LNCaP clone FGC (cell line): Measurements from ENCODE around the gene COL2A1.

ENCODE experiments used
- DNase-seq: peaks from one replicate; pipeline ENCODE4 v3.0.0-alpha.2; 2011; ENCODE audit warnings: low read depth
- H3K4me3 ChIP-seq: 2 replicates; pipeline ENCODE4 v1.5.1; 2011; ENCODE audit warnings: mild to moderate bottlenecking, low read depth, low read length, control low read depth
- CTCF ChIP-seq: IDR thresholded peaks from 2 replicates; pipeline ENCODE4 v1.5.1; 2012; ENCODE audit warnings: mild to moderate bottlenecking; ENCODE audit not compliant: control insufficient read depth, insufficient read depth; ENCODE audit errors: extremely low read depth

The COL2A1 gene

DNA sequence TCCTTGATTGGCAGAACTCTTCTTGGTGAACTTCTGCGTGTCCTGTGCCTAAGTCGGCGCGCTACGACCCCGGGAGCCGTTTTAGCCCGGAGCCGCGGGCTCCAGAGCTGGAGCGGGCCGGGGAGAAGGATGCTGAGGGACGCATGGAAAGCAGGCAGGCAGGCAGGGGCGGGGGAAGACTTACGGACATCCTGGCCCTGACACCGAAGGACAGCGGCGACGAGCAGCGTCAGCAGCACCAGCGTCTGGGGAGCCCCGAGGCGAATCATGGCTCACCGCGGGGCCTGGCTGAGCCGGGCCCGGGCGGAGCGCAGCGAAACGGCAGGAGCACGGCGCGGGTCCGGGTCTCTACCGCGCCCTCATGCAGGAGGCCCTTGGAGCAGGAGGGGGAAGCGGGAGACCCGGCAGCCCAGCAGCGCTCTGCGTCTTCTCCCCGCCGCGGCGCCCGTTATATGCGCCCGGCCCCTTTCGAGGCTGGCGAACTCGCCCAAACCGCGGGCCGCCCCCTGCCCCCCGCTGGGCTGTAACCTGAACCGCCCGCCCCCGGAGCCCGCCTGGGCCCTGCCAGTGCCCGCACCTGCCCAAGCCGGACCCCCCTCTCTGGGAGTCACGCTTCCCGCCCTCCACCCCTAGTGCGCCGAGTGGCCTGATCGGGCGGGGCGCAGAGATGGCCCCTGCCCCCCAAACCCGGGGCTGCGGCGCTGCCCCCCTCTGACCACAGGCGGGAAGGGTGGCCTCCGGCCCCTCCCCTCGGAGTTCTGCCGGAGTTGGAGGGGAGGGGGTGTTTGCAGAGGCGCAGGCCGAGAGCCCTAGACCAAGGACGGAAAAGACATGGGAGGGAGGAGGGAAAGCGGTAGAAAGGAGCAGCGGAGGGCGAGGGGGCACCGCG lies at the start of gene COL2A1:
Gene COL2A1, minus strand, starts transcription at position 424 of the 889 bp plus-strand sequence. Its CDS starts 155 bp downstream, at position 269.
- H3K4me3 ChIP-seq: no peak within 1 kb of the TSS
- no peak for DNase-seq
- no peak for TF ChIP-seq CTCF

DNA sequence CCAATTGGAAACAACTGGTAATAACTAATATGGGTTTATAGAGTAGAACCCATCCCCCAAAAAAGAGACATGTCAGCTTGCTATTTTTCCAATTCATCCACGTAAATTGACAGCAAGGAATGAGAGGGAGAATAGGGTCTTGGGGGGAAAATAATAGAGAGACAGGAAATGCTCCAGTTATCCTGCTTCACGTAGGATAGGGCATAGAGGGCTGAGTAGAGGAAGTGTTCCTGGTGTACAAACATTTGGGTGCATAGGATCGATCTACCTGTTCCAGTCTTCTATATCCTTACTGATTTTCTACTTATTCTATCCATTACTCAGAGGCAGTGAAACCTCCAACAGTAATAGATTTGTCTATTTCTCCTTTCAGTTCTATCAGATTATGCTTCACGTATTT lies 49.6 kb upstream of the COL2A1 start:
- TF ChIP-seq CTCF: no peak
- no peak overlapping the region for H3K4me3 ChIP-seq
- DNase-seq: no peak

DNA sequence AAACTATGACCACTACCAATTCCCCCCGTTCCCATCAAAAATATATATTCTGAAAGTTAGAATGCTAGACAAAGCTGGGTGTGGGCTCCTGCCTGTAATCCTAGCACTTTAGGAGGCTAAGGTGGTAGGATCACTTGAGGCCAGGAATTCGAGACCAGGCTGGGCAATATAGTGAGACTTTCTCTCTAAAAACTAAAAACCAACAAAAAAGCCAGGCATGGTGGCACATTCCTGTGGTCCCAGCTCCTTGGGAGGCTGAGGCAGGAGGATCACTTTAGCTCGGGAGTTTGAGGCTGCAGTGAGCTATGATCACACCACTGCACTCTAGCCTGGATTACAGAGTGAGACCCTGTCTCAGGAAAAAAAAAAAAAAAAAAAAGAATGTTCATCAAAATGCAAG lies 48.8 kb upstream of the COL2A1 start:
- TF ChIP-seq CTCF: no peak
- DNase-seq: no peak

DNA sequence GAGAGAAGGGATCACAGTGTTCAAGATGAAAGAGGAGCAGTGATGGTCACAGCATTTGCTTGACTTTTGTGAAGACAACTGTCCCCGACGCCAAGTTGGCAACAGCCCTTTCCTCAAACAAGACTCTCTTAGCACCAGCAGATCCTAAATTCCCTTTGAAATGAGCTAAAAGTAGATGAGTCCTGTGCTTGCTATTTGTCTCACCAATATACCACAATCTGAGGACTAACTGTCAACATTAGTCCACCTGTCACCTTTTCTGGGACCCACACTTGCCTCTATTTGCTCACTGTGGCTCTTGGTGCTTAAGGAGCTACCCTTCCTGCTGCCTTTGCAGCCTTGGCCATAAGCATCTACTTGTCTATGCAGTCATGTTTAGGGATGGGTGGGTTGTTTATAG lies 47.4 kb upstream of the COL2A1 start:
- no peak overlapping the region for H3K4me3 ChIP-seq
- DNase-seq: no peak
- TF ChIP-seq CTCF: no peak

More for the DNA sequence above, 48.8 kb upstream of the COL2A1 start:
- H3K4me3 ChIP-seq: no peak overlapping the region

- TF ChIP-seq CTCF: no peak
- DNase-seq: no peak
- no peak overlapping the region for H3K4me3 ChIP-seq
Observed at GRCh38 chr12:48050174-48050573, 45.9 kb upstream of the COL2A1 start.

DNA sequence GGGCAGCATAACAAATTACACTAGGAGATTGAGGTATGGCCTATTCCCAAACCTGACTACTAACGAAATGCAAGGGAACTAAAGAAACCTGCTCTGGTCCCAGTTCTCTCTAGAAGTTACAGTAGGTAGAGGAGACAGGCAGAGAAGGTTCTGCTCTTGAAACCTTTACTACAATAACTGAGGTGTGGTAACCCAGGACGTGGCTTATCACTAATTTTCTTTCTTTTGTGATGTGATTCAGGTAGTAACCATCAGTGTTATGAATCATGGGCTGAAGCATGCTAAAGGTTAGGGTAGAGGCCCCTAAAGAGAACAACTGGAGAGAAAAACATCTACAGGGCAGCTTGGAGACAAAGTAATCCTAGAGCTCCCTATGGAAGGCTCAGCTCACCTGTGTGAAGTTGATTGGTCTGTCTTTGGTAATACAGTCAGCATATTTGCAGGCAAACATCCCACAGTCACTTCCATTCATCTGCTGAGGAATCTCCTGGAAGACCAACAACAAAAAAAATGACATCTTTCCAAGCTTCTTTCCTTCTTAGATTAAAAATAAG lies 41.8 kb upstream of the COL2A1 start:
- no peak for TF ChIP-seq CTCF
- no peak overlapping the region for H3K4me3 ChIP-seq
- no peak for DNase-seq
